K562 (cell line): Measurements from ENCODE around the gene NLGN3. TPM values are rescaled to one million over a fixed set of nuclear protein-coding genes. Genes with fewer than 3 reads are reported as not detected.

Experiments used
- polyA plus RNA-seq, 8 experiments: library from polyadenylated mRNA; depleted of rRNA in 4 of 8; stranded (reverse) in 5 of 8; unstranded in 3 of 8; fragments of >200 nt; fragmentation: Nextera tagmentation in 2 of 8; fragmentation: Illumina TruSeq in 1 of 8; extraction: Ambion mirVana in 2 of 8; extraction: Trizol in 1 of 8; gene quantifications; 2 replicates each; pipeline versions ENCODE4 v1.2.1 to v1.2.3, GENCODE V29; 2011 to 2014; ENCODE audit warnings: inconsistent platforms in 1 of 8, missing spikeins in 1 of 8
- small RNA-seq: library from RNA; depleted of rRNA; stranded (forward); fragments of <200 nt; gene quantifications from one replicate; pipeline ENCODE3, GENCODE V24; 2014
- total RNA-seq, 7 experiments: library from RNA; depleted of rRNA in 6 of 7; stranded (reverse); fragments of >200 nt in 6 of 7; fragmentation: Illumina TruSeq in 2 of 7; extraction: Trizol in 2 of 7; gene quantifications; 2 replicates each; pipeline versions ENCODE4 v1.2.1 to v1.2.3, GENCODE V29; 2011 to 2021; ENCODE audit warnings: low replicate concordance in 1 of 7

NLGN3 gene
- total and polyA plus RNA-seq, 9 of the 15 experiments (the other 6 are each of a cell fraction or from before 2014, with no cell fraction given) = 0.03 to 0.86 (median 0.25) TPM

Small RNAs within 50 kb of the gene (small RNA-seq; reads per million reads assigned to genes)
- not detected for gene CXorf65

Other genes starting within 250 kb of the NLGN3 start
Only the 7 nearest of the 12 such genes appear.
- 28.1 and 34.2 TPM in 2 replicates for gene SNX12, start 76.5 kb upstream of the NLGN3 start, total RNA-seq (2014; rRNA removed)
- gene SNX12, start 76.5 kb upstream of the NLGN3 start, total RNA-seq (2014; rRNA removed; fragmentation: Illumina TruSeq; extraction: Trizol) = 37.1 and 38.4 TPM in 2 replicates
- 35.3 and 37.8 TPM in 2 replicates for gene SNX12, start 76.5 kb upstream of the NLGN3 start, total RNA-seq (2015; rRNA removed; fragmentation: Illumina TruSeq; extraction: Trizol)
- gene SNX12, start 76.5 kb upstream of the NLGN3 start, total RNA-seq (2021) = 47.7 and 50.3 TPM in 2 replicates
- gene SNX12, start 76.5 kb upstream of the NLGN3 start, polyA plus RNA-seq (2011; rRNA removed) = 32.7 and 47.6 TPM in 2 replicates
- gene SNX12, start 76.5 kb upstream of the NLGN3 start, polyA plus RNA-seq (2014; fragmentation: Illumina TruSeq; extraction: Trizol) = 37.2 and 43.8 TPM in 2 replicates
- 10 to 100 TPM; 12.7 to 13.9 TPM for gene SNX12, start 76.5 kb upstream of the NLGN3 start, polyA plus RNA-seq (2014; fragmentation: Nextera tagmentation; extraction: Ambion mirVana)
- gene SNX12, start 76.5 kb upstream of the NLGN3 start, polyA plus RNA-seq (2014; rRNA removed) = 35.5 and 43.4 TPM in 2 replicates
- 11.5 and 12.8 TPM in 2 replicates for gene FOXO4, start 49.0 kb upstream of the NLGN3 start, total RNA-seq (2014; rRNA removed)
- gene FOXO4, start 49.0 kb upstream of the NLGN3 start, total RNA-seq (2014; rRNA removed; fragmentation: Illumina TruSeq; extraction: Trizol) = 7.6 and 8.7 TPM in 2 replicates
- gene FOXO4, start 49.0 kb upstream of the NLGN3 start, total RNA-seq (2015; rRNA removed; fragmentation: Illumina TruSeq; extraction: Trizol) = 6.4 and 8.5 TPM in 2 replicates
- gene FOXO4, start 49.0 kb upstream of the NLGN3 start, total RNA-seq (2021) = 23.6 and 26.6 TPM in 2 replicates
- 5.7 and 6.0 TPM in 2 replicates for gene FOXO4, start 49.0 kb upstream of the NLGN3 start, polyA plus RNA-seq (2011; rRNA removed)
- 18.5 and 19.1 TPM in 2 replicates for gene FOXO4, start 49.0 kb upstream of the NLGN3 start, polyA plus RNA-seq (2014; fragmentation: Illumina TruSeq; extraction: Trizol)
- under 1 TPM; 0.13 to 0.14 TPM for gene FOXO4, start 49.0 kb upstream of the NLGN3 start, polyA plus RNA-seq (2014; fragmentation: Nextera tagmentation; extraction: Ambion mirVana)
- gene FOXO4, start 49.0 kb upstream of the NLGN3 start, polyA plus RNA-seq (2014; rRNA removed) = 11.0 and 12.8 TPM in 2 replicates
- 2.9 and 3.1 TPM in 2 replicates for gene CXorf65, start 38.1 kb upstream of the NLGN3 start, total RNA-seq (2014; rRNA removed)
- gene CXorf65, start 38.1 kb upstream of the NLGN3 start, total RNA-seq (2014; rRNA removed; fragmentation: Illumina TruSeq; extraction: Trizol) = 2.4 and 3.0 TPM in 2 replicates
- gene CXorf65, start 38.1 kb upstream of the NLGN3 start, total RNA-seq (2015; rRNA removed; fragmentation: Illumina TruSeq; extraction: Trizol) = 1.8 and 2.6 TPM in 2 replicates
- gene CXorf65, start 38.1 kb upstream of the NLGN3 start, total RNA-seq (2021) = 1.8 and 2.0 TPM in 2 replicates
- gene CXorf65, start 38.1 kb upstream of the NLGN3 start, polyA plus RNA-seq (2011; rRNA removed) = 0.77 and 1.9 TPM in 2 replicates
- gene CXorf65, start 38.1 kb upstream of the NLGN3 start, polyA plus RNA-seq (2014; fragmentation: Illumina TruSeq; extraction: Trizol) = 1.4 TPM in 2 replicates
- 1 to 10 TPM; 6.8 to 8.4 TPM for gene CXorf65, start 38.1 kb upstream of the NLGN3 start, polyA plus RNA-seq (2014; fragmentation: Nextera tagmentation; extraction: Ambion mirVana)
- 0.36 and 3.9 TPM in 2 replicates for gene CXorf65, start 38.1 kb upstream of the NLGN3 start, polyA plus RNA-seq (2014; rRNA removed)
- gene IL2RG, start 33.3 kb upstream of the NLGN3 start, total RNA-seq (2014; rRNA removed) = 5.5 and 7.5 TPM in 2 replicates
- 9.7 and 11.4 TPM in 2 replicates for gene IL2RG, start 33.3 kb upstream of the NLGN3 start, total RNA-seq (2014; rRNA removed; fragmentation: Illumina TruSeq; extraction: Trizol)
- 6.1 and 7.5 TPM in 2 replicates for gene IL2RG, start 33.3 kb upstream of the NLGN3 start, total RNA-seq (2015; rRNA removed; fragmentation: Illumina TruSeq; extraction: Trizol)
- 18.0 and 19.7 TPM in 2 replicates for gene IL2RG, start 33.3 kb upstream of the NLGN3 start, total RNA-seq (2021)
- 43.0 and 55.4 TPM in 2 replicates for gene IL2RG, start 33.3 kb upstream of the NLGN3 start, polyA plus RNA-seq (2011; rRNA removed)
- 45.8 and 52.7 TPM in 2 replicates for gene IL2RG, start 33.3 kb upstream of the NLGN3 start, polyA plus RNA-seq (2014; fragmentation: Illumina TruSeq; extraction: Trizol)
- 10 to 100 TPM; 17.4 to 27.4 TPM for gene IL2RG, start 33.3 kb upstream of the NLGN3 start, polyA plus RNA-seq (2014; fragmentation: Nextera tagmentation; extraction: Ambion mirVana)
- 23.9 and 25.8 TPM in 2 replicates for gene IL2RG, start 33.3 kb upstream of the NLGN3 start, polyA plus RNA-seq (2014; rRNA removed)
- gene MED12, start 26.2 kb upstream of the NLGN3 start, total RNA-seq (2014; rRNA removed) = 18.4 and 23.1 TPM in 2 replicates
- 7.7 and 8.6 TPM in 2 replicates for gene MED12, start 26.2 kb upstream of the NLGN3 start, total RNA-seq (2014; rRNA removed; fragmentation: Illumina TruSeq; extraction: Trizol)
- 7.7 and 10.3 TPM in 2 replicates for gene MED12, start 26.2 kb upstream of the NLGN3 start, total RNA-seq (2015; rRNA removed; fragmentation: Illumina TruSeq; extraction: Trizol)
- 47.3 and 49.7 TPM in 2 replicates for gene MED12, start 26.2 kb upstream of the NLGN3 start, total RNA-seq (2021)
- gene MED12, start 26.2 kb upstream of the NLGN3 start, polyA plus RNA-seq (2011; rRNA removed) = 8.5 and 19.1 TPM in 2 replicates
- gene MED12, start 26.2 kb upstream of the NLGN3 start, polyA plus RNA-seq (2014; fragmentation: Illumina TruSeq; extraction: Trizol) = 26.7 and 31.0 TPM in 2 replicates
- 1 to 10 TPM; 1.6 to 2.8 TPM for gene MED12, start 26.2 kb upstream of the NLGN3 start, polyA plus RNA-seq (2014; fragmentation: Nextera tagmentation; extraction: Ambion mirVana)
- 15.6 and 17.7 TPM in 2 replicates for gene MED12, start 26.2 kb upstream of the NLGN3 start, polyA plus RNA-seq (2014; rRNA removed)
- not detected in 2 replicates for gene GJB1, start 78.4 kb downstream of the NLGN3 start, total RNA-seq (2014; rRNA removed)
- not detected in 2 replicates for gene GJB1, start 78.4 kb downstream of the NLGN3 start, total RNA-seq (2014; rRNA removed; fragmentation: Illumina TruSeq; extraction: Trizol)
- gene GJB1, start 78.4 kb downstream of the NLGN3 start, total RNA-seq (2015; rRNA removed; fragmentation: Illumina TruSeq; extraction: Trizol) = not detected in 2 replicates
- gene GJB1, start 78.4 kb downstream of the NLGN3 start, total RNA-seq (2021) = 0.11 TPM in 1 of 2 replicates, not detected in the other
- not detected in 2 replicates for gene GJB1, start 78.4 kb downstream of the NLGN3 start, polyA plus RNA-seq (2011; rRNA removed)
- gene GJB1, start 78.4 kb downstream of the NLGN3 start, polyA plus RNA-seq (2014; fragmentation: Illumina TruSeq; extraction: Trizol) = not detected in 2 replicates
- gene GJB1, start 78.4 kb downstream of the NLGN3 start, polyA plus RNA-seq (2014; fragmentation: Nextera tagmentation; extraction: Ambion mirVana) = not detected
- not detected in 2 replicates for gene GJB1, start 78.4 kb downstream of the NLGN3 start, polyA plus RNA-seq (2014; rRNA removed)
- gene ZMYM3, start 109.3 kb downstream of the NLGN3 start, total RNA-seq (2014; rRNA removed) = 14.9 and 18.7 TPM in 2 replicates
- gene ZMYM3, start 109.3 kb downstream of the NLGN3 start, total RNA-seq (2014; rRNA removed; fragmentation: Illumina TruSeq; extraction: Trizol) = 12.3 and 14.3 TPM in 2 replicates
- 17.7 and 20.0 TPM in 2 replicates for gene ZMYM3, start 109.3 kb downstream of the NLGN3 start, total RNA-seq (2015; rRNA removed; fragmentation: Illumina TruSeq; extraction: Trizol)
- gene ZMYM3, start 109.3 kb downstream of the NLGN3 start, total RNA-seq (2021) = 34.6 and 36.3 TPM in 2 replicates
- gene ZMYM3, start 109.3 kb downstream of the NLGN3 start, polyA plus RNA-seq (2011; rRNA removed) = 16.8 and 27.4 TPM in 2 replicates
- 29.2 and 34.4 TPM in 2 replicates for gene ZMYM3, start 109.3 kb downstream of the NLGN3 start, polyA plus RNA-seq (2014; fragmentation: Illumina TruSeq; extraction: Trizol)
- 1 to 10 TPM; 4.3 to 5.1 TPM for gene ZMYM3, start 109.3 kb downstream of the NLGN3 start, polyA plus RNA-seq (2014; fragmentation: Nextera tagmentation; extraction: Ambion mirVana)
- 21.1 and 23.6 TPM in 2 replicates for gene ZMYM3, start 109.3 kb downstream of the NLGN3 start, polyA plus RNA-seq (2014; rRNA removed)